Mesodermal cell (in vitro differentiated cells): ENCODE results near the gene METAP1.
"Not testable (repeated sequence)": the region's sequence is repeated elsewhere in the genome, so short reads cannot be mapped to it uniquely, and the experiment has no call there.

Experiments
- H3K27ac ChIP-seq: 2 replicates; pipeline ENCODE4 v1.7.0; 2013; ENCODE audit warnings: mild to moderate bottlenecking, low read depth, low read length, moderate library complexity; ENCODE audit not compliant: severe bottlenecking
- H3K36me3 ChIP-seq: 2 replicates; pipeline ENCODE4 v1.7.1; 2013; ENCODE audit warnings: mild to moderate bottlenecking, low read length, moderate library complexity; ENCODE audit not compliant: control insufficient read depth, insufficient read depth
- H3K4me1 ChIP-seq: one replicate; pipeline ENCODE4 v1.7.1; 2013; ENCODE audit warnings: mild to moderate bottlenecking, low read length; ENCODE audit not compliant: insufficient read depth, control insufficient read depth, poor library complexity, severe bottlenecking
- H3K4me3 ChIP-seq: 2 replicates; pipeline ENCODE4 v1.7.0; 2013; ENCODE audit warnings: low read length, control low read depth, mild to moderate bottlenecking; ENCODE audit not compliant: insufficient read depth, poor library complexity, severe bottlenecking; ENCODE audit errors: extremely low read depth
- H3K9me3 ChIP-seq: 2 replicates; pipeline ENCODE4 v1.7.1; 2013; ENCODE audit warnings: mild to moderate bottlenecking, low read length, moderate library complexity; ENCODE audit not compliant: control insufficient read depth
- WGBS, 2 experiments: methylation state at CpG; one replicate each; pipeline ENCODE4 v1.1.5; 2013; ENCODE audit warnings: missing lambda C conversion rate in 2 of 2; ENCODE audit not compliant: insufficient coverage in 2 of 2; 5-methylcytosine and 5-hydroxymethylcytosine counted together

Gene METAP1

GRCh38 chr4:98997166-98997565 is 1.6 kb downstream of the METAP1 start:
- no peaks in the 10 kb centered on the region for H3K36me3 ChIP-seq
- no peaks in the 10 kb centered on the region for H3K4me1 ChIP-seq
- H3K9me3 ChIP-seq = no peaks in the 10 kb centered on the region
- peak overlapping the region; percentile 88 for H3K4me3 ChIP-seq
- H3K27ac ChIP-seq = no peak overlapping the region
- WGBS, 2 experiments = 77 to 81% methylated on average over 3 of the region's 6 CpGs

- 98 to 100% methylated on average over 2 to 6 of the region's 7 CpGs for WGBS, 2 experiments
- Histone ChIP-seq H3K9me3 (no peaks in the 10 kb centered on the region), H3K4me3 (no peak overlapping the region), H3K4me1 (no peaks in the 10 kb centered on the region), H3K27ac (no peak overlapping the region), H3K36me3 (no peaks in the 10 kb centered on the region)
Observed at GRCh38 chr4:98998551-98998950, 3.0 kb downstream of the METAP1 start.

DNA sequence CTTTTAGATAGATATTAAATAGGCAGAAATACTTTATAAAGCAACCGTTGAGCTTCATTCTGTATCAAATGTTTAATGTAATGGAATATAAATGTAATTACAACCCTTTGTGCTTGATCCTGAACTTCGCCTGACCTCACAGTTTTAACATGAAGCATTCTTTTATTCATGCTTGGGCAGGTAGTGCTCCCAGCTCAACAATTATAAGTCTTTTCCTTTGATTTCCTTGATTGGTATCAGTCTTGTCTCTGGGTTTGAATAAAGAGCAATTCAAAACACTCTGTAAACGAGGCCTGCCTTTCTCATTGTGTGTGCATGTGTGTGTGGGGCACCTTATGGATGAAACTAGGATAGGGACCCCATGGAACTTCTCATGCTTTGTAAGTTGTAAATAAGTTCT is 6.8 kb downstream of the METAP1 start:
- no peak overlapping the region for H3K27ac ChIP-seq
- peaks cover 10% of the 10 kb centered on the region for H3K36me3 ChIP-seq
- no peaks in the 10 kb centered on the region for H3K9me3 ChIP-seq
- H3K4me1 ChIP-seq = no peaks in the 10 kb centered on the region
- no peak overlapping the region for H3K4me3 ChIP-seq
- WGBS, 2 experiments = 82% methylated on average over 2 of the region's 3 CpGs; no CpG with 5 or more reads in 1 of the 2 experiments

DNA sequence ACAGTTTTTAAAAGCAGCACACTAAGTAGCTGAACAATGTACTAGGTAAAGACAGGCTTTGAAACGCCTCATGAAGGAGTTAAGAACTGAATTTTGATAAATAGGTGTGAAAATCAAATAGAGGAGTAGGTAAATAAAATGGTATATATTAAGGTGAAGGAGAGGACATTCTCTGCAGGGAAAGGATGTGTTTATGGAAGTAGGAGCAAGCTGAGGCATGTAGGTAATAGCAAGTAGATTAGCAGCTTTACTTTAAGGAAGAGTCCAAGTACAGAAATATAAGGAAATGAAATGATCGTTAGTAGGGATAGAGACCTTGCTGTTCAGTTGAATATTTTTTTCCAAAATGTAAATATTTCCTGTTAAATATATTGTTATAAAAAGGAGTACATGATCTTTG is 12.5 kb downstream of the METAP1 start:
- peaks cover 28% of the 10 kb centered on the region for H3K9me3 ChIP-seq
- H3K4me3 ChIP-seq = no peak overlapping the region
- H3K4me1 ChIP-seq = no peaks in the 10 kb centered on the region
- WGBS, 2 experiments = 95 to 97% methylated on average over 2 of the region's 2 CpGs
- H3K36me3 ChIP-seq = peaks cover 18% of the 10 kb centered on the region
- H3K27ac ChIP-seq = peak overlapping the region; percentile 33

DNA sequence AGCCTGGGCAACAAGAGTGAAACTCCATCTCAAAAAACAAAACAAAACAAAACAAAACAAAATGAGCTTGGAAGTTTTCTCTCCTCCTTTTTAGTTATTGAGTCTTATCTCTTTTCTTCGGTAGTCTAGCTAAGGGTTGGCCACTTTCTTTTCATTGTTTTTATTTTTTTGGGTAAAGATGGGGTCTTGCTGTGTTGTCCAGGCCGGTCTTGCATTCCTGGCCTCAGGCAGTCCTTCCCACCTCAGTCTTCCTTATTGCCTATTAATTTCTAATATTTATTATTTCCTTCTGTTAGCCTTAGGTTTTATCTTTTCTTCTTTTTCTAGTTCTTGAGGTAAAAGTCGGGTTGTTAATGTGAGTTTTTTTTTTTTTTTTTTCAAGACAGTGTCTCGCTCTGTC is 16.4 kb downstream of the METAP1 start:
- Histone ChIP-seq H3K36me3 (peaks cover 34% of the 10 kb centered on the region), H3K4me3 (no peak overlapping the region), H3K9me3 (peaks cover 28% of the 10 kb centered on the region), H3K27ac (no peak overlapping the region), H3K4me1 (no peaks in the 10 kb centered on the region)
- 60 to 100% methylated on average over 1 of the region's 4 CpGs for WGBS, 2 experiments

GRCh38 chr4:99013402-99013843 is 17.9 kb downstream of the METAP1 start:
- peaks cover 33% of the 10 kb centered on the region for H3K9me3 ChIP-seq
- no peak overlapping the region for H3K27ac ChIP-seq
- peaks cover 42% of the 10 kb centered on the region for H3K36me3 ChIP-seq
- no peaks in the 10 kb centered on the region for H3K4me1 ChIP-seq
- WGBS, 2 experiments = 80 to 83% methylated on average over 1 of the region's 4 CpGs
- H3K4me3 ChIP-seq = no peak overlapping the region

DNA sequence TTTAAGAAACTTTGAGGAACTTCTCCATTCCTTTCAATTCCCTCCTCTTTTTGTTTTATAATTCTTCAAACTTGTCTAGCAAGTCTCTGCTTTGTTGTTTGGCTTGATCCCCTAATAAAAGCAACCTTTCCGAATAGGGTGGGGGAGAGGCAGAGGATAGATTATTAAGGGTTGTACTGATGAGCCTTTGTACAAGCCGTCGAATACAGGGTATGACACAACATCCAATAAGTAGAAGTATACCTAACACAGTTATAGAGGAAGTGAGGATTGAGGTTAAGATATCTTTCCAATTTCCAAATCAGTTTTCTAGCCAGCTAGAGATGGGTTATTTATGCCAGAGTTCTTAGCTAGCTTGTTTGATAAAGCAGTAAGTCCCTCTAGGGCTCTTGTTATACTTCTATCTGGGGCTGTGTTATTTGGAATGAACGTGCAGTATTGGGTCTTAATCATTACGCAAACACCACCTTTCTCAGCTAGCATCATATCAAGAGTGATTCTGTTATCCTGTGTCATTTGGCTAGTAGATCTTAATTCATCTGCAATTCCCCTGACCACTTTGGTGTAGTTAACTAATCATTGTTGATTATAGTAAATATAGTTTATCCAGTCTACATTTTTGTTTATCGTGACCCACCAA is 18.5 kb downstream of the METAP1 start:
- H3K4me1 ChIP-seq = no peaks in the 10 kb centered on the region
- peaks cover 48% of the 10 kb centered on the region for H3K36me3 ChIP-seq
- 80 to 100% methylated on average over 1 to 2 of the region's 6 CpGs for WGBS, 2 experiments
- H3K27ac ChIP-seq = no peak overlapping the region
- H3K9me3 ChIP-seq = peaks cover 37% of the 10 kb centered on the region
- no peak overlapping the region for H3K4me3 ChIP-seq

GRCh38 chr4:99021386-99021785 is 25.9 kb downstream of the METAP1 start:
- peaks cover 50% of the 10 kb centered on the region for H3K9me3 ChIP-seq
- H3K4me3 ChIP-seq = no peak overlapping the region
- H3K27ac ChIP-seq = no peak overlapping the region
- WGBS, 2 experiments = 100% methylated on average over 1 to 4 of the region's 5 CpGs
- H3K4me1 ChIP-seq = no peaks in the 10 kb centered on the region
- H3K36me3 ChIP-seq = peaks cover 66% of the 10 kb centered on the region

GRCh38 chr4:99022566-99022965 is 27.0 kb downstream of the METAP1 start:
- WGBS, 2 experiments = 95 to 97% methylated on average over 7 of the region's 9 CpGs
- Histone ChIP-seq H3K4me3 (peak overlapping the region; percentile 23), H3K36me3 (peaks cover 55% of the 10 kb centered on the region), H3K27ac (no peak overlapping the region), H3K9me3 (peaks cover 46% of the 10 kb centered on the region), H3K4me1 (peaks cover 5% of the 10 kb centered on the region)

GRCh38 chr4:99023800-99024251 is 28.3 kb downstream of the METAP1 start:
- not testable (repeated sequence) for H3K4me3 ChIP-seq, H3K27ac ChIP-seq, H3K4me1 ChIP-seq
- Histone ChIP-seq H3K9me3 (peaks cover 42% of the 10 kb centered on the region), H3K36me3 (peaks cover 45% of the 10 kb centered on the region)
- WGBS, 2 experiments = 82 to 96% methylated on average over 6 to 8 of the region's 10 CpGs

GRCh38 chr4:99024481-99025275 is 29.2 kb downstream of the METAP1 start:
- WGBS, 2 experiments = 94 to 95% methylated on average over 6 of the region's 7 CpGs
- no peak overlapping the region for H3K4me3 ChIP-seq
- H3K4me1 ChIP-seq = peaks cover 8% of the 10 kb centered on the region
- peaks cover 40% of the 10 kb centered on the region for H3K36me3 ChIP-seq
- peaks cover 36% of the 10 kb centered on the region for H3K9me3 ChIP-seq
- no peak overlapping the region for H3K27ac ChIP-seq
